H1 (cell line): Measurements from ENCODE around the gene POFUT2. TPM values are rescaled to one million over a fixed set of nuclear protein-coding genes. Genes with fewer than 3 reads are reported as not detected.

ENCODE experiments used
- CBX5 ChIP-seq: fragments of 300-800, 300-1000 bp; sonication (generic); IDR thresholded peaks from 2 replicates; pipeline ENCODE4 v1.7.1; 2016; ENCODE audit warnings: antibody characterized with exemption, low read length, low read depth
- HDAC2 ChIP-seq, 2 experiments: fragments of 300-600 bp in 1 of 2; sonication (generic) in 1 of 2; IDR thresholded peaks; 2 replicates each; pipeline ENCODE4 v1.6.1; 2011 to 2012; ENCODE audit warnings: low read depth in 2 of 2, low read length in 2 of 2, mild to moderate bottlenecking in 2 of 2, moderate library complexity in 2 of 2, borderline replicate concordance in 1 of 2, inconsistent platforms in 1 of 2
- JUND ChIP-seq: IDR thresholded peaks from 2 replicates; pipeline ENCODE4 v1.6.1; 2011; ENCODE audit warnings: mild to moderate bottlenecking, improper control_type of control experiment, low read length
- PHF8 ChIP-seq: fragments of 200-600 bp; sonication (generic); conservative IDR thresholded peaks from 2 replicates; pipeline ENCODE4 v1.7.1; 2012; ENCODE audit warnings: low read depth, mild to moderate bottlenecking, inconsistent platforms, low read length, moderate library complexity
- RAD21 ChIP-seq, 2 experiments: IDR thresholded peaks in 1 of 2; conservative IDR thresholded peaks in 1 of 2; 2 replicates each; pipeline ENCODE4 v1.6.1; 2011; ENCODE audit warnings: low read depth in 2 of 2, low read length in 2 of 2, improper control_type of control experiment in 1 of 2, inconsistent platforms in 1 of 2, mild to moderate bottlenecking in 1 of 2, moderate library complexity in 1 of 2
- polyA plus RNA-seq, 7 experiments: library from polyadenylated mRNA; depleted of rRNA in 3 of 7; stranded (reverse) in 5 of 7; unstranded in 2 of 7; fragments of >200 nt in 5 of 7; fragments of 200-250 nt in 2 of 7; gene quantifications; 1 replicate in 5 of 7; 2 replicates in 1 of 7; 4 replicates in 1 of 7; pipeline versions ENCODE4 v1.2.1 to v1.2.3, GENCODE V29; 2011 to 2013; ENCODE audit warnings: missing spikeins in 2 of 7, mixed read lengths in 2 of 7
- total RNA-seq: library from RNA; stranded (reverse); fragmentation: NEBNext Ultra II Directional; extraction: Animal tissue kit (Norgen Biotek cat#: 25700); gene quantifications from 2 replicates; pipeline ENCODE4 v1.2.1, GENCODE V29; 2021

The POFUT2 gene
- total and polyA plus RNA-seq, 2 of the 8 experiments (the other 6 are each of a cell fraction or from before 2014, with no cell fraction given), result 13.7 to 32.1 TPM

DNA sequence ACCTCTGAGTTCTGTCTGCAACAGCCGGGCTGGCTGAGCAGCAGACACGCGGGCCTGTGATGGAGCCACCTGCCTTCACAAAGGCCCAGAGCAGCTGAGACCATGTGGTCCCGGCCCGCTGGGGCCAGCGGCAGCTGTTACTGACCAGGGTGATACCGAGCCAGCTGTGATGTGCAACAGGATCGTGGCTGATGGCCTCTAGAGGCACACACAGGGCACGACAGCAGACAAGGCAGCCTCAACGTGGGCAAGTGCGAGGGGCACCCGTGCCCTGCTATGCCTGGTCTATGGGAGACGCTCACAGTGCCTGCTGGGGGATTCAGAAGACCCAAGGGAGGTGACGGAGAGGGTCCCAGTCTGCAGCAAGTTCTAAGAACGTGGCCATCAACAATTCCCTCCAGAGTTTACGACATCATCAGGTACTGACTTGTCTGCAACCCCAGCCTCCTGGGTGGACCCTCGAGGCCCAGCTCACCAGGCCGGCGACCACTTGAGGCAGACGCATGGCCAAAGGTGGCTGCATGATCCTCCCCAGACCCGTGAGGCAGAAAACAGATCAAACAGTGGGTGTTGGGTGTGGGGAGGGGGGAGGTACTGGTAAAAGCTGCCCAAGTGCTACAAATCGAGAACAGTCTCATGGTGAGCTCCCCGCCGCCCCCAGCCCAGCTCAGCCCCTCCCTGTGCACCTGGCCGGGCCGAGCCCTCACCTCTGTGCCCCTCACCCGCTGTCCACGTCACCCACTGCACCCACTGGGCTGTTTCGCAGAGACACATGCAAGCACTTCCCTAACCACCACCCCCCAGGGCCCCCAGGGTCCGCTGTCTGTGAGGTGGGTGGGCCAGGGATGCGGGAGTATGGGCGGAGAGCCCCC lies 6.0 kb downstream of the POFUT2 start (continued):
- TF ChIP-seq RAD21 (IDR thresholded peaks at IDR 0.05 in 1 of 2, conservative IDR thresholded peaks at IDR 0.05 in 1 of 2; ENCODE audit: low read depth in 2 of 2, low read length in 2 of 2) (no peak), CBX5 (no peak), JUND (no peak), PHF8 (no peak), HDAC2 (IDR thresholded peaks at IDR 0.05; ENCODE audit: borderline replicate concordance in 1 of 2, low read depth in 2 of 2, low read length in 2 of 2) (no peak)
